ENCODE measurements around the gene TMEM35B. TPM values are rescaled to one million over a fixed set of nuclear protein-coding genes. Genes with fewer than 3 reads are reported as not detected.

TMEM35B gene
- total RNA-seq, 1 donor from 2014 or later = 3.6 TPM

DNA sequence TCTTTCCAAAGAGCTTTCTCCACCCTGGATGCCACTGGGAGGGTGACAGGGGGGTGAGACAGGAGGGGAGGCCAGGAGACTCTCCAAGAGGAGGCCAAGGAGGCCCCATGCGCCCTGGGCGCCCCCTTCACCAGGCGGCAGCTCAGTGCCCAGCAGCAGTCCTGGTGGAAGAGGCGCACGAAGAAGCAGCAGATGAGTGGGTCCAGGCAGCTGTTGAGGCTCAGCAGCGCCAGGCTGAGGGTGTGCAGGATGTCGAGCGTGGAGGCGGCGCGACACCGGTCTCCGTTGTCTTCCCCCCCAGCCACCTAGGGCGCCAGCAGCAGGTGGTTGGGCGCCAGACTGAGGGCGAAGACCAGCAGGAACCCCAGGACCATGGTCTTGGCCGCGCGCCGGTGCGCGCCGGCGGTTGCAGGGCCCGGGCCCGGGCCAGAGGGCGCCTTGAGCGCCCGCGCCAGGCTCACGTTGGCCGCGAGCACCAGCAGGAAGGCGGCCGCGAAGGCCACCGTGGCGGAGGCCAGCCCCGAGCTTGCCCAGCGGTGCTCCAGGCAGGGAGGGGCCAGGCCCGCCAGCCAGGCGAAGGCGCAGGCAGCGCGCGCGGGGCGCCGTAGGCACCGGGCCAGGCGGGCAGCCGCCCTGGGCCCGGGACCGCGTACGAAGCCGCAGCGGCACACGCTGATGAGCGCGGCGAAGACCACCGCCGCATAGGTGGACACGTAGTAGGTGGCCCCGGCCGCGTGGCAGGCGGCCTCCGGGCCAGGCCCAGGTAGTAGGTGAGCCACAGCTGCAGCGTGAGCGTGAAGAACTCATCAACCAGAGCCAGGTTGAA, 8.6 kb downstream of the TMEM35B start:
- H3K4me1 Mint-ChIP-seq = no peaks in the 10 kb centered on the region
- H3K4me3 Mint-ChIP-seq = no peak overlapping the region
- TF ChIP-seq, protein P1, sequence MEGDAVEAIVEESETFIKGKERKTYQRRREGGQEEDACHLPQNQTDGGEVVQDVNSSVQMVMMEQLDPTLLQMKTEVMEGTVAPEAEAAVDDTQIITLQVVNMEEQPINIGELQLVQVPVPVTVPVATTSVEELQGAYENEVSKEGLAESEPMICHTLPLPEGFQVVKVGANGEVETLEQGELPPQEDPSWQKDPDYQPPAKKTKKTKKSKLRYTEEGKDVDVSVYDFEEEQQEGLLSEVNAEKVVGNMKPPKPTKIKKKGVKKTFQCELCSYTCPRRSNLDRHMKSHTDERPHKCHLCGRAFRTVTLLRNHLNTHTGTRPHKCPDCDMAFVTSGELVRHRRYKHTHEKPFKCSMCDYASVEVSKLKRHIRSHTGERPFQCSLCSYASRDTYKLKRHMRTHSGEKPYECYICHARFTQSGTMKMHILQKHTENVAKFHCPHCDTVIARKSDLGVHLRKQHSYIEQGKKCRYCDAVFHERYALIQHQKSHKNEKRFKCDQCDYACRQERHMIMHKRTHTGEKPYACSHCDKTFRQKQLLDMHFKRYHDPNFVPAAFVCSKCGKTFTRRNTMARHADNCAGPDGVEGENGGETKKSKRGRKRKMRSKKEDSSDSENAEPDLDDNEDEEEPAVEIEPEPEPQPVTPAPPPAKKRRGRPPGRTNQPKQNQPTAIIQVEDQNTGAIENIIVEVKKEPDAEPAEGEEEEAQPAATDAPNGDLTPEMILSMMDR (conservative IDR thresholded peaks at IDR 0.05) = no peak
- no peaks in the 10 kb centered on the region for H3K9me3 Mint-ChIP-seq
- peaks cover 4% of the 10 kb centered on the region for H3K36me3 Mint-ChIP-seq (ENCODE audit: low read depth)
- H3K27me3 Mint-ChIP-seq (ENCODE audit: low read depth) = no peaks in the 10 kb centered on the region
- DNase-seq (ENCODE audit: low read depth, low spot score) = no peak
- H3K27ac Mint-ChIP-seq (ENCODE audit: unreplicated experiment) = no peak overlapping the region

DNA sequence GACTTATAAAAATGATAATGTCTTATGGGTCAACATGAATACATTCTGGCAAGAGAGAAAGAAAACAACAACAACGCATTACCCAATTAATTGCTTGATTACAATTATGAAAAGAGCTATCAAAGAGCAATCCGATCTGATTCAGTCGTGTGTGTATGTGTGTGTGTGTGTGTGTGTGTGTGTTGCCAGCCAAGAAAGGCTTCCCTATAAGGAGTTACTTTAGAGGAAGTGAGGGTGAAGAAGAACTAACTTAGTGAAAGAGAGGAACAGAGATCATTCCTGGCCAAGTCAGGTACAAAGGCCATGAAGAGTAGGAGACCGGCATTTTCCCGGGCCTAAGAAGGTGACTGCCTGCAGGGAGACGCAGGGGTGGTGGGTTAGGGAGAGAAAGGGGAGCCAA, 9.4 kb downstream of the TMEM35B start:
- no peaks in the 10 kb centered on the region for H3K9me3 Mint-ChIP-seq
- H3K27ac Mint-ChIP-seq (ENCODE audit: unreplicated experiment) = peak overlapping the region; percentile 88
- no peak overlapping the region for H3K4me3 Mint-ChIP-seq
- H3K27me3 Mint-ChIP-seq (ENCODE audit: low read depth) = peaks cover 3% of the 10 kb centered on the region
- TF ChIP-seq, protein P1 (conservative IDR thresholded peaks at IDR 0.05) = no peak
- H3K4me1 Mint-ChIP-seq = peaks cover 3% of the 10 kb centered on the region
- H3K36me3 Mint-ChIP-seq (ENCODE audit: low read depth) = peaks cover 4% of the 10 kb centered on the region
- no peak for DNase-seq (ENCODE audit: low read depth, low spot score)

DNA sequence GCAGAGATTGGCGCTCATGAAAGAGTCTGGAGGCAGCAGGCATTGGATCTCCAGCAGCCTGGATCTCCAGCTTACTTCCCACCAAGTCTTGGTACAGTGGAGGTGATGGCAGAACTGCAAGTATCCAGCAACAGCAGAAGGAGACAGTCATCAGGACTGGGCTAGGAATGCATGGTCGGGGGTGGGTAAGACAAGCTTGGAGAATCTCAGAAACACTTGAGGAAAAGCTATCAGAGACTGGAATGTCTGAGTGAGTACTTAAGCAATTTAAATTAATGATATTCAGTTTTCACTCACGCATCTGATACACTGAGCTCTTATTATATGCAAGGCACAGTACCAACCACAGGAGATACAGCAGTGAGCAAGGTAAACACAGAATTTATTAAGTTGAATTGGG, 9.8 kb downstream of the TMEM35B start:
- TF ChIP-seq, protein P1 (conservative IDR thresholded peaks at IDR 0.05) = no peak
- H3K27ac Mint-ChIP-seq (ENCODE audit: unreplicated experiment) = no peak overlapping the region
- no peaks in the 10 kb centered on the region for H3K9me3 Mint-ChIP-seq
- no peak for DNase-seq (ENCODE audit: low read depth, low spot score)
- no peak overlapping the region for H3K4me3 Mint-ChIP-seq
- peaks cover 3% of the 10 kb centered on the region for H3K4me1 Mint-ChIP-seq
- peaks cover 4% of the 10 kb centered on the region for H3K36me3 Mint-ChIP-seq (ENCODE audit: low read depth)
- peaks cover 3% of the 10 kb centered on the region for H3K27me3 Mint-ChIP-seq (ENCODE audit: low read depth)

DNA sequence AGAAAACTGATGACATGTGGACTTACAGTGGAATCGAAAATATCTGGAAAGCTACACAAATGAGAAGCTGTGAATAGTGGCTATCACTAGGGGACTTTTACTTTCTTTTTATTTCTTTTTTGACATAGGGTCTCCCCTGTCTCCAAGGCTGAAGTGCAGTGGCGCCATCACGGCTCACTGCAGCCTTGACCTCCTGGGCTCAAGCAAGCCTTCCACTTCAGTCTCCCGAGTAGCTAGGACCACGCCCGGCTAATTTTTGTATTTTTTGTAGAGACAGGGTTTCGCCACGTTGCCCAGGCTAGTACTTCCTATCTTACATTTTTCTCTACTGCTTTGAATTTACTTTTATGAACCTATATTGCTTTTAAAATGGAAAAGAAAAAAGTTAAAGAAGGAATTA, 10.5 kb downstream of the TMEM35B start:
- TF ChIP-seq, protein P1 (conservative IDR thresholded peaks at IDR 0.05) = no peak
- Mint-ChIP-seq H3K4me3 (no peak overlapping the region), H3K27ac (ENCODE audit: unreplicated experiment) (no peak overlapping the region), H3K4me1 (peaks cover 3% of the 10 kb centered on the region), H3K36me3 (ENCODE audit: low read depth) (peaks cover 4% of the 10 kb centered on the region), H3K9me3 (no peaks in the 10 kb centered on the region), H3K27me3 (ENCODE audit: low read depth) (peaks cover 8% of the 10 kb centered on the region)
- no peak for DNase-seq (ENCODE audit: low read depth, low spot score)

DNA sequence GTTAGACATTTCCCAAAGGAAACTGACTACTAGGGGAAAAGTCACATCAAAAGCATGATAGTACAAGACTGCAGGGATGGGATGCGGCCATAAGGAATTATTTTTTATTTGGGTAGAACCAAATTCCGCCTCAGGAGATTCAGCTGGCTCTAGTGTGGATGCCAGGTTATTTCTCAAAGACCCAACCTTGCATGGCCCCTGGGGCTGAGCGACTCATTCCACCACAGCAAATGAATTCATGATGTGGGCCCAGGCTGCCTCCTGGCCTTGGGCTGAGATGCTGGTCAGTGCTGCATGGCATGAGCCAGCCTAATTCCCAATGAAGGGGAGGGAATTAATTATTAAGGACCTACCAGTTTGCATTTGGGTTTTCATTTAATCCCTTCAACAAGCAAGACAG, 11.8 kb downstream of the TMEM35B start:
- TF ChIP-seq, protein P1 (conservative IDR thresholded peaks at IDR 0.05) = no peak
- Mint-ChIP-seq H3K4me1 (peaks cover 3% of the 10 kb centered on the region), H3K9me3 (no peaks in the 10 kb centered on the region), H3K27me3 (ENCODE audit: low read depth) (peaks cover 8% of the 10 kb centered on the region), H3K27ac (ENCODE audit: unreplicated experiment) (no peak overlapping the region), H3K4me3 (no peak overlapping the region), H3K36me3 (ENCODE audit: low read depth) (peaks cover 4% of the 10 kb centered on the region)
- no peak for DNase-seq (ENCODE audit: low read depth, low spot score)
